Smooth muscle cell (in vitro differentiated cells): ENCODE results near the gene PHF3. TPM values are rescaled to one million over a fixed set of nuclear protein-coding genes. Genes with fewer than 3 reads are reported as not detected.
"Not testable (repeated sequence)": the region's sequence is repeated elsewhere in the genome, so short reads cannot be mapped to it uniquely, and the experiment has no call there.

Experiments used
- DNase-seq: peaks from one replicate; lab custom pipeline; 2025; ENCODE audit not compliant: unreplicated experiment; lab: John Stamatoyannopoulos, UW
- H2AFZ ChIP-seq: fragments of 200-600 bp; sonication (generic); 2 replicates; pipeline ENCODE4 v1.6.0; 2016; ENCODE audit warnings: antibody characterized with exemption, low read depth, mild to moderate bottlenecking
- H3F3A ChIP-seq: fragments of 200-600 bp; sonication (generic); 2 replicates; pipeline ENCODE4 v1.6.0; 2017; ENCODE audit warnings: antibody characterized with exemption, low read depth
- H3K27ac ChIP-seq: fragments of 200-600 bp; sonication (generic); 2 replicates; pipeline ENCODE4 v1.5.1; 2016; ENCODE audit warnings: low read depth, mild to moderate bottlenecking
- H3K27me3 ChIP-seq: fragments of 200-600 bp; sonication (generic); 2 replicates; pipeline ENCODE4 v1.6.1; 2016; ENCODE audit warnings: low read depth, mild to moderate bottlenecking
- H3K36me3 ChIP-seq: fragments of 200-600 bp; sonication (generic); 2 replicates; pipeline ENCODE4 v1.5.1; 2016; ENCODE audit warnings: low read depth
- H3K4me1 ChIP-seq: fragments of 200-600 bp; sonication (generic); 2 replicates; pipeline ENCODE4 v1.5.1; 2016; ENCODE audit warnings: low read depth
- H3K4me2 ChIP-seq: fragments of 200-600 bp; sonication (generic); 2 replicates; pipeline ENCODE4 v1.6.0; 2016; ENCODE audit warnings: mild to moderate bottlenecking
- H3K4me3 ChIP-seq: fragments of 200-600 bp; sonication (generic); 2 replicates; pipeline ENCODE4 v1.5.1; 2016; ENCODE audit warnings: mild to moderate bottlenecking
- H3K79me2 ChIP-seq: fragments of 200-600 bp; sonication (generic); 2 replicates; pipeline ENCODE4 v1.6.0; 2016; ENCODE audit warnings: low read depth, mild to moderate bottlenecking
- H3K9ac ChIP-seq: fragments of 200-600 bp; sonication (generic); 2 replicates; pipeline ENCODE4 v1.6.0; 2016; ENCODE audit warnings: low read depth
- H3K9me3 ChIP-seq: fragments of 200-600 bp; sonication (generic); replicated peaks from 2 replicates; pipeline ENCODE4 v1.5.1; 2016; ENCODE audit warnings: low read depth
- H4K20me1 ChIP-seq: fragments of 200-600 bp; sonication (generic); 2 replicates; pipeline ENCODE4 v1.6.0; 2016; ENCODE audit warnings: low read depth
- CTCF ChIP-seq: fragments of 200-600 bp; sonication (generic); IDR thresholded peaks from 2 replicates; pipeline ENCODE4 v1.5.1; 2017; ENCODE audit warnings: borderline replicate concordance, mild to moderate bottlenecking, antibody characterized with exemption; ENCODE audit not compliant: insufficient read depth, poor library complexity, severe bottlenecking
- WGBS: methylation state at CpG from one replicate; pipeline ENCODE4 v1.1.7; 2016; ENCODE audit warnings: low lambda C conversion rate; 5-methylcytosine and 5-hydroxymethylcytosine counted together
- polyA plus RNA-seq: library from polyadenylated mRNA; unstranded; fragments of >200 nt; fragmentation: Nextera tagmentation; extraction: Ambion mirVana; gene quantifications from 2 replicates; pipeline ENCODE4 v1.2.1, GENCODE V29; 2016
- total RNA-seq: library from RNA; depleted of rRNA; stranded (reverse); fragments of >200 nt; gene quantifications from 2 replicates; pipeline ENCODE4 v1.2.3, GENCODE V29; 2014

The PHF3 gene
- total and polyA plus RNA-seq, 2 experiments from 2014 or later, result 9.8 to 44.7 TPM

DNA sequence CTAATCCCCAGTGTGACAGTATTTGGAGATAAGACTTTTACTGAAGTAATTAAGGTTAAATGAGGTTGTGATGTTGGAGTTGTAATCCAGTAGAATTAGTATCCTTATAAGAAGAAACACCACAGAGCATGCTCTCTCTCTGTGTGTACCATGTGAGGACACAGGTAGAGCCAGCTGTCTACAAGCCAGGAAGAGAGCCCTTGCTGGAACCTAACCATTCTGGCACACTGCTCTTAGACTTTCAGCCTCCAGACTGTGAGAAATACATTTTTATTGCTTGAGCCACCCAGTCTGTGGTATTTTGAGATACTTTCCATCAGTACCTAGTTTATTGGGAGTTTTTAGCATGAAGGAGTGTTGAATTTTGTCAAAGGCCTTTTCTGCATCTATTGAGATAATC, 110.2 kb downstream of the PHF3 start:
- H3K36me3 ChIP-seq, result no peaks in the 10 kb centered on the region
- no peak for TF ChIP-seq CTCF
- no peak overlapping the region for H3K4me2 ChIP-seq
- no peak overlapping the region for H3K4me3 ChIP-seq
- H3K79me2 ChIP-seq, result no peaks in the 10 kb centered on the region
- H2AFZ ChIP-seq, result no peak overlapping the region
- H3K27ac ChIP-seq, result no peak overlapping the region
- no peaks in the 10 kb centered on the region for H3F3A ChIP-seq
- no peaks in the 10 kb centered on the region for H3K27me3 ChIP-seq
- no peaks in the 10 kb centered on the region for H4K20me1 ChIP-seq
- no peaks in the 10 kb centered on the region for H3K4me1 ChIP-seq
- no peak overlapping the region for H3K9ac ChIP-seq
- DNase-seq, result no peak
- no peaks in the 10 kb centered on the region for H3K9me3 ChIP-seq

DNA sequence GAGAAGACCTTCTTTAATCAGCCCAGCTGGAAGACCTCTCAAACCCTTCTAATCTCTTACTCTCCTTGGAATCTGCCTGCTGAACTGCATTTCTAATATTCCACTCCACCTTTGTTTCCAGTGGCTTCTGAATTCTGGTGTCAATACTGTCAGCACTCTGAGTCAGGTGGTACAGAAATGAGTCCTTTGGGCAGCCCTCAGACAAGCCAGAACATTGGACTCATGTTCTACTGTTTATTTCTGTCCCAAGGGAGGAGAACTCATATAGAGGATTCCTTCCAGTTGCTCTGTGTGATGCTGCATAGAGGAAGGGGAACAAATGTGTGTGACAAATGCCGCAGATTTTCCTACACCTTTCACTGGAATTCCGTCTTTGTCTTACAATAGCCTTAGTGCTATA, 114.8 kb downstream of the PHF3 start:
- no peak for DNase-seq
- H3K9ac ChIP-seq, result no peak overlapping the region
- H4K20me1 ChIP-seq, result no peaks in the 10 kb centered on the region
- H3K27ac ChIP-seq, result no peak overlapping the region
- no peak for TF ChIP-seq CTCF
- no peak overlapping the region for H3K4me3 ChIP-seq
- no peak overlapping the region for H2AFZ ChIP-seq
- H3F3A ChIP-seq, result no peaks in the 10 kb centered on the region
- no peak overlapping the region for H3K4me2 ChIP-seq
- no peaks in the 10 kb centered on the region for H3K4me1 ChIP-seq
- H3K27me3 ChIP-seq, result no peaks in the 10 kb centered on the region
- WGBS, result 98% methylated on average over 2 of the region's 2 CpGs
- no peaks in the 10 kb centered on the region for H3K36me3 ChIP-seq
- no peaks in the 10 kb centered on the region for H3K9me3 ChIP-seq
- no peaks in the 10 kb centered on the region for H3K79me2 ChIP-seq

GRCh38 chr6:63757275-63757674, 121.7 kb downstream of the PHF3 start:
- not testable (repeated sequence) for H2AFZ ChIP-seq, H3K4me1 ChIP-seq, H3K36me3 ChIP-seq, H3K27ac ChIP-seq, H3K4me3 ChIP-seq, DNase-seq, H3K4me2 ChIP-seq, H4K20me1 ChIP-seq, H3K9ac ChIP-seq, H3K79me2 ChIP-seq, H3K27me3 ChIP-seq, H3F3A ChIP-seq
- H3K9me3 ChIP-seq, result peaks cover 14% of the 10 kb centered on the region

DNA sequence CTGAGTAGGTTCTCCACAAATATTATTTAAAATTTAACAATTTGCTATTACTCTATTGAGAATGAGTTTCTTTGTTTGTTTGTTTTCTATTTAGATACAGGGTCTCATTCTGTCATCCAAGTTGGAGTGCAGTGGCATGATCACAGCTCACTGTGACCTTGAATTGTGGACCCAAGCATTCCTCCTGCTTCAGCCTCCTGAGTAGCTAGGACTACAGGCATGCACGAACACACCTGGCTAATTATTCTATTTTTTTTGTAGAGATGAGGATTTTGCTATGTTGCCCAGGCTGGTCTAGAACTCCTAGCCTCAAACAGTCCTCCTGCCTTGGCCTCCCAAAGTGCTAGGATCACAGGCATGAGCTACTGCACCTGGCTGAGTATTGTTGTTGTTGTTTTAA, 122.2 kb downstream of the PHF3 start:
- no peaks in the 10 kb centered on the region for H3K79me2 ChIP-seq
- peaks cover 5% of the 10 kb centered on the region for H3K36me3 ChIP-seq
- no peak overlapping the region for H3K4me2 ChIP-seq
- no peak for TF ChIP-seq CTCF
- H3F3A ChIP-seq, result no peaks in the 10 kb centered on the region
- H3K4me3 ChIP-seq, result no peak overlapping the region
- 92% methylated on average over 1 of the region's 1 CpG for WGBS
- no peaks in the 10 kb centered on the region for H4K20me1 ChIP-seq
- no peaks in the 10 kb centered on the region for H3K4me1 ChIP-seq
- no peaks in the 10 kb centered on the region for H3K27me3 ChIP-seq
- no peak for DNase-seq
- H3K9ac ChIP-seq, result no peak overlapping the region
- no peak overlapping the region for H2AFZ ChIP-seq
- H3K27ac ChIP-seq, result no peak overlapping the region
- H3K9me3 ChIP-seq, result peaks cover 14% of the 10 kb centered on the region
